K562 (cell line): ENCODE data around the gene NR2F2. TPM values are rescaled to one million over a fixed set of nuclear protein-coding genes. Genes with fewer than 3 reads are reported as not detected.

Source experiments
- ATAC-seq: fragments of 200-7000 bp; cut with Tn5 transposase; 3 replicates; pipeline ENCODE4 v1.9.1; 2020; ENCODE audit warnings: moderate library complexity
- BruUV-seq: library from RNA; stranded (reverse); fragments of 400-500 nt; replicated peaks from 2 replicates; lab custom pipeline; 2021; lab: Mats Ljungman, UMichigan
- CTCF ChIA-PET: fragments of 300-600 bp; formaldehyde crosslinking; extraction: SDS; loops from one replicate; lab custom pipeline; 2021; ENCODE audit warnings: low intra/inter-chr PET ratio; lab: Yijun Ruan, JAX
- POLR2A ChIA-PET: fragments of 300-600, 350-650 bp; sonication (Branson Sonifier 250); formaldehyde crosslinking; extraction: SDS; loops from one replicate; lab custom pipeline; 2021; ENCODE audit warnings: antibody characterized with exemption, inconsistent platforms; lab: Yijun Ruan, JAX
- DNase-seq, 4 experiments: peaks; one replicate each; pipeline versions ENCODE4 v3.0.0 to v3.0.0-alpha.2; 2011 to 2018; ENCODE audit warnings: low spot score in 3 of 4, mixed read lengths in 3 of 4; ENCODE audit errors: extremely low read depth in 1 of 4
- FAIRE-seq: peaks from 2 replicates; lab custom pipeline; 2011; peaks lifted over from hg19 to GRCh38; lab: Jason Lieb, UNC
- H2AFZ ChIP-seq: 2 replicates; pipeline ENCODE4 v1.6.0; 2011; ENCODE audit warnings: low read depth, low read length, control low read depth, inconsistent platforms
- H3K27ac ChIP-seq: fragments of 200-600 bp; 3 replicates; pipeline ENCODE4 v1.8.0; 2011; ENCODE audit warnings: low read depth, mild to moderate bottlenecking, control low read depth, inconsistent platforms, low read length, moderate library complexity, mixed read lengths; ENCODE audit errors: extremely low read depth
- H3K27me3 ChIP-seq, 2 experiments: fragments of 300-600 bp in 1 of 2; 2 replicates in 1 of 2; 3 replicates in 1 of 2; pipeline versions ENCODE4 v1.6.0 to v1.8.0; 2011; ENCODE audit warnings: inconsistent platforms in 2 of 2, low read length in 2 of 2, mild to moderate bottlenecking in 1 of 2, mixed read lengths in 1 of 2, moderate library complexity in 1 of 2; ENCODE audit not compliant: control insufficient read depth in 2 of 2, insufficient read depth in 2 of 2
- H3K36me3 ChIP-seq: fragments of 300-600 bp; 3 replicates; pipeline ENCODE4 v1.8.0; 2011; ENCODE audit warnings: mild to moderate bottlenecking, low read length, inconsistent platforms; ENCODE audit not compliant: control insufficient read depth, insufficient read depth
- H3K4me1 ChIP-seq, 2 experiments: fragments of 200-600 bp in 1 of 2; replicated peaks in 1 of 2; 2 replicates in 1 of 2; 3 replicates in 1 of 2; pipeline versions ENCODE4 v1.5.1 to v1.8.0; 2011; ENCODE audit warnings: inconsistent platforms in 2 of 2, low read length in 2 of 2, mild to moderate bottlenecking in 1 of 2, mixed read lengths in 1 of 2, moderate library complexity in 1 of 2; ENCODE audit not compliant: control insufficient read depth in 2 of 2, insufficient read depth in 2 of 2
- H3K4me2 ChIP-seq: 2 replicates; pipeline ENCODE4 v1.6.1; 2011; ENCODE audit warnings: low read length, control low read depth, inconsistent platforms, mixed read lengths; ENCODE audit not compliant: insufficient read depth
- H3K4me3 ChIP-seq: fragments of 200-600 bp; sonication (generic), shearing (Covaris generic); 2 replicates; pipeline ENCODE4 v1.5.1; 2016; ENCODE audit warnings: control low read depth, inconsistent platforms
- H3K79me2 ChIP-seq: fragments of 200-600 bp; 3 replicates; pipeline ENCODE4 v1.8.0; 2011; ENCODE audit warnings: low read length, inconsistent platforms; ENCODE audit not compliant: control insufficient read depth, insufficient read depth
- H3K9ac ChIP-seq, 2 experiments: 2 replicates each; pipeline versions ENCODE4 v1.6.0 to v1.6.1; 2011; ENCODE audit warnings: low read depth in 2 of 2, low read length in 2 of 2, control low read depth in 1 of 2, inconsistent platforms in 1 of 2, mild to moderate bottlenecking in 1 of 2, mixed read lengths in 1 of 2; ENCODE audit not compliant: insufficient read depth in 1 of 2
- H3K9me1 ChIP-seq: one replicate; pipeline ENCODE4 v1.6.0; 2011; ENCODE audit warnings: inconsistent platforms, mild to moderate bottlenecking, low read length, moderate library complexity; ENCODE audit not compliant: control insufficient read depth, insufficient read depth
- H3K9me3 ChIP-seq: replicated peaks from 2 replicates; pipeline ENCODE4 v1.5.1; 2011; ENCODE audit warnings: low read depth, low read length, inconsistent platforms; ENCODE audit not compliant: control insufficient read depth, insufficient read depth
- H4K20me1 ChIP-seq: replicated peaks from 2 replicates; pipeline ENCODE4 v1.6.1; 2011; ENCODE audit warnings: low read length, inconsistent platforms, mixed read lengths; ENCODE audit not compliant: control insufficient read depth, insufficient read depth
- BCOR ChIP-seq: fragments of 450-650 bp; IDR thresholded peaks from 2 replicates; pipeline ENCODE4 v1.6.1; 2016
- CHD2 ChIP-seq: IDR thresholded peaks from 2 replicates; pipeline ENCODE4 v1.6.1; 2011; ENCODE audit warnings: low read depth, low read length
- CXXC5 ChIP-seq: fragments of 250-450 bp; sonication (Bioruptor Pico); IDR thresholded peaks from 2 replicates; pipeline ENCODE4 v1.8.0; 2022; ENCODE audit warnings: inconsistent platforms, mild to moderate bottlenecking, moderate library complexity
- JUNB ChIP-seq: fragments of 450-650 bp; formaldehyde crosslinking; conservative IDR thresholded peaks from 2 replicates; pipeline ENCODE4 v1.4.0; 2020; ENCODE audit warnings: mild to moderate bottlenecking
- LARP7 ChIP-seq: fragments of 450-650 bp; IDR thresholded peaks from 2 replicates; pipeline ENCODE4 v1.6.1; 2016
- NR4A1 ChIP-seq, 2 experiments: fragments of 250-450 bp in 1 of 2; fragments of 450-650 bp in 1 of 2; sonication (Bioruptor Pico) in 1 of 2; IDR thresholded peaks; 2 replicates each; pipeline versions ENCODE4 v1.4.0 to v1.6.1; 2016 to 2020; ENCODE audit warnings: mild to moderate bottlenecking in 2 of 2, missing compliant biosample characterization in 1 of 2, missing genetic modification characterization in 1 of 2, moderate library complexity in 1 of 2
- NRF1 ChIP-seq, 2 experiments: fragments of 450-650 bp; IDR thresholded peaks in 1 of 2; conservative IDR thresholded peaks in 1 of 2; 2 replicates each; pipeline ENCODE4 v1.6.1; 2014; ENCODE audit warnings: mild to moderate bottlenecking in 2 of 2
- RBFOX2 ChIP-seq: fragments of 200-400 bp; formaldehyde crosslinking; IDR thresholded peaks from 2 replicates; pipeline ENCODE4 v1.6.1; 2017; ENCODE audit warnings: low read depth, mild to moderate bottlenecking, low read length, moderate library complexity
- SOX6 ChIP-seq: fragments of 450-650 bp; IDR thresholded peaks from 2 replicates; pipeline ENCODE4 v1.6.1; 2014; ENCODE audit warnings: mild to moderate bottlenecking
- TARDBP ChIP-seq: fragments of 450-650 bp; IDR thresholded peaks from 2 replicates; pipeline ENCODE4 v1.6.1; 2016
- XRCC4 ChIP-seq: IDR thresholded peaks from one replicate; pipeline ENCODE4 v1.6.1; 2011; ENCODE audit not compliant: insufficient read depth, insufficient read length; ENCODE audit errors: extremely low read depth
- ZBTB17 ChIP-seq: fragments of 450-650 bp; formaldehyde crosslinking; IDR thresholded peaks from 2 replicates; pipeline ENCODE4 v1.4.0; 2020; ENCODE audit warnings: mild to moderate bottlenecking
- ZNF174 ChIP-seq: fragments of 250-450 bp; sonication (Bioruptor Pico); IDR thresholded peaks from 2 replicates; pipeline ENCODE4 v1.4.0; 2020; ENCODE audit warnings: mild to moderate bottlenecking
- ZNF217 ChIP-seq: sonication (generic); formaldehyde crosslinking; IDR thresholded peaks from 2 replicates; pipeline ENCODE4 v1.8.0; 2022; ENCODE audit warnings: mild to moderate bottlenecking, missing genetic modification reagents
- ZNF561 ChIP-seq: fragments of 450-650 bp; formaldehyde crosslinking; conservative IDR thresholded peaks from 2 replicates; pipeline ENCODE4 v1.4.0; 2020; ENCODE audit warnings: mild to moderate bottlenecking, moderate library complexity
- WGBS: fragments of 100-300 bp; shearing (Covaris generic); methylation state at CpG from one replicate; pipeline ENCODE4 v1.1.6; 2016; ENCODE audit warnings: low coverage, mixed read lengths; ENCODE audit not compliant: insufficient coverage; ENCODE audit errors: missing lambda C conversion rate; 5-methylcytosine and 5-hydroxymethylcytosine counted together
- in situ Hi-C: fragments of 300-500 bp; cut with MboI; formaldehyde crosslinking; loops from 4 replicates; pipeline ENCODE4 v1.15.0; 2018; ENCODE audit warnings: inconsistent platforms, mixed read lengths
- intact Hi-C: fragments of 100-400 bp; cut with micrococcal nuclease; formaldehyde crosslinking; loops from 2 replicates; pipeline ENCODE4 v1.14.2; 2022
- polyA plus RNA-seq, 8 experiments: library from polyadenylated mRNA; depleted of rRNA in 4 of 8; stranded (reverse) in 5 of 8; unstranded in 3 of 8; fragments of >200 nt; fragmentation: Nextera tagmentation in 2 of 8; fragmentation: Illumina TruSeq in 1 of 8; extraction: Ambion mirVana in 2 of 8; extraction: Trizol in 1 of 8; gene quantifications; 2 replicates each; pipeline versions ENCODE4 v1.2.1 to v1.2.3, GENCODE V29; 2011 to 2014; ENCODE audit warnings: inconsistent platforms in 1 of 8, missing spikeins in 1 of 8
- total RNA-seq, 7 experiments: library from RNA; depleted of rRNA in 6 of 7; stranded (reverse); fragments of >200 nt in 6 of 7; fragmentation: Illumina TruSeq in 2 of 7; extraction: Trizol in 2 of 7; gene quantifications; 2 replicates each; pipeline versions ENCODE4 v1.2.1 to v1.2.3, GENCODE V29; 2011 to 2021; ENCODE audit warnings: low replicate concordance in 1 of 7
- TF ChIP-seq, protein P1 (sequence below): sonication (generic); formaldehyde crosslinking; IDR thresholded peaks from 2 replicates; pipeline ENCODE4 v1.8.1; 2023; ENCODE audit warnings: mild to moderate bottlenecking, missing genetic modification reagents
- TF ChIP-seq, protein P2 (sequence below): sonication (generic); IDR thresholded peaks from 2 replicates; pipeline ENCODE4 v1.6.1; 2016
- TF ChIP-seq, protein P3 (sequence below): sonication (generic); formaldehyde crosslinking; IDR thresholded peaks from 2 replicates; pipeline ENCODE4 v1.8.0; 2022; ENCODE audit warnings: mild to moderate bottlenecking, missing genetic modification reagents
- TF ChIP-seq, protein P4 (sequence below): sonication (generic); formaldehyde crosslinking; IDR thresholded peaks from 2 replicates; pipeline ENCODE4 v1.8.1; 2023; ENCODE audit warnings: mild to moderate bottlenecking, missing genetic modification reagents

The NR2F2 gene
- total and polyA plus RNA-seq, 9 of the 15 experiments (the other 6 are each of a cell fraction or from before 2014, with no cell fraction given) = 6.0 to 51.8 (median 11.1) TPM

DNA sequence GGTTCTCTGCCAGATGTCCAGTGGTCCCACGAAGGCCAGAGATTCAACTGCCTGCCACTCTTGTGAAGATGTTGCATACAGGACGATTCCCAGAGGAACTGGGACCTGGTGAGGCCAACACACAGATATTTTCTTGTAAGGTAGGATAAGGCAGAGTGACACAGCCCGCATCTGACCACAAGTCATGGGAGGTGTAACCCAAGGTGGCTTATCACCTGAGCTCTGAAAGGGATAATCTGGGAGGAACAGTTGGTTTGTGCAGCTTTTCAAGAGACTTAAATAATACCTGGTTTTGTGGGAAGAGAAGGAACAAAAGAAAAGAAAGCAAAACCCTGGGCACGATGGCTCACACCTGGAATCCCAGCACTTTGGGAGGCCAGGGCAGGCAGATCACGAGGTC is 39.8 kb upstream of the NR2F2 start:
- no peaks in the 10 kb centered on the region for H3K27me3 ChIP-seq
- POLR2A ChIA-PET = interaction anchor here (0.6 to 0.7 kb wide), 3 partner anchors 22 to 893 kb away, joined by 3 read pairs; no protein-coding TSS in a partner anchor
- no peak overlapping the region for H3K4me3 ChIP-seq
- in situ Hi-C loops (no loop called here), intact Hi-C loops (no loop called here)
- no peak overlapping the region for H3K27ac ChIP-seq
- H3K9me1 ChIP-seq = no peaks in the 10 kb centered on the region
- peak overlapping the region; percentile 76 for H2AFZ ChIP-seq
- H3K9ac ChIP-seq = peak overlapping the region in 1 of 2 experiments; percentile 70; a peak in 2 of 4 replicates
- no peaks in the 10 kb centered on the region for H3K9me3 ChIP-seq
- peaks cover 9 to 14% of the 10 kb centered on the region in 2 experiments for H3K4me1 ChIP-seq
- FAIRE-seq = peak; percentile 80
- no TSS peak for BruUV-seq
- CTCF ChIA-PET = no interaction called here
- no peaks in the 10 kb centered on the region; the same call in 1 of the 3 replicates for H3K36me3 ChIP-seq
- ATAC-seq = peak; percentile 86
- no peaks in the 10 kb centered on the region for H4K20me1 ChIP-seq
- 3% methylated on average over 5 of the region's 5 CpGs for WGBS
- H3K4me2 ChIP-seq = peak overlapping the region; percentile 71
- H3K79me2 ChIP-seq = no peaks in the 10 kb centered on the region
- peak; percentile 31 to 76 (median 44) for DNase-seq
- TF ChIP-seq NRF1 (conservative IDR thresholded peaks at IDR 0.05 in 1 of 2, IDR thresholded peaks at IDR 0.05 in 1 of 2) (no peak), ZBTB17 (no peak), RBFOX2 (no peak), LARP7 (no peak), CHD2 (no peak), NR4A1 (CRISPR knock-in tag; IDR thresholded peaks at IDR 0.05) (no peak), NR4A1 (tag; IDR thresholded peaks at IDR 0.05) (no peak), ZNF217 (CRISPR knock-in tag) (no peak), TARDBP (no peak), ZNF561 (no peak), ZNF174 (no peak), CXXC5 (CRISPR knock-in tag) (0 out of 2 replicates have a peak, but pooled peaks have one; percentile 39), SOX6 (peak; percentile 39), BCOR (no peak), JUNB (CRISPR knock-in tag) (no peak), XRCC4 (no peak)
- TF ChIP-seq, protein P1, sequence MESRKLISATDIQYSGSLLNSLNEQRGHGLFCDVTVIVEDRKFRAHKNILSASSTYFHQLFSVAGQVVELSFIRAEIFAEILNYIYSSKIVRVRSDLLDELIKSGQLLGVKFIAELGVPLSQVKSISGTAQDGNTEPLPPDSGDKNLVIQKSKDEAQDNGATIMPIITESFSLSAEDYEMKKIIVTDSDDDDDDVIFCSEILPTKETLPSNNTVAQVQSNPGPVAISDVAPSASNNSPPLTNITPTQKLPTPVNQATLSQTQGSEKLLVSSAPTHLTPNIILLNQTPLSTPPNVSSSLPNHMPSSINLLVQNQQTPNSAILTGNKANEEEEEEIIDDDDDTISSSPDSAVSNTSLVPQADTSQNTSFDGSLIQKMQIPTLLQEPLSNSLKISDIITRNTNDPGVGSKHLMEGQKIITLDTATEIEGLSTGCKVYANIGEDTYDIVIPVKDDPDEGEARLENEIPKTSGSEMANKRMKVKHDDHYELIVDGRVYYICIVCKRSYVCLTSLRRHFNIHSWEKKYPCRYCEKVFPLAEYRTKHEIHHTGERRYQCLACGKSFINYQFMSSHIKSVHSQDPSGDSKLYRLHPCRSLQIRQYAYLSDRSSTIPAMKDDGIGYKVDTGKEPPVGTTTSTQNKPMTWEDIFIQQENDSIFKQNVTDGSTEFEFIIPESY (CRISPR knock-in tag) = no peak
- TF ChIP-seq, protein P2, sequence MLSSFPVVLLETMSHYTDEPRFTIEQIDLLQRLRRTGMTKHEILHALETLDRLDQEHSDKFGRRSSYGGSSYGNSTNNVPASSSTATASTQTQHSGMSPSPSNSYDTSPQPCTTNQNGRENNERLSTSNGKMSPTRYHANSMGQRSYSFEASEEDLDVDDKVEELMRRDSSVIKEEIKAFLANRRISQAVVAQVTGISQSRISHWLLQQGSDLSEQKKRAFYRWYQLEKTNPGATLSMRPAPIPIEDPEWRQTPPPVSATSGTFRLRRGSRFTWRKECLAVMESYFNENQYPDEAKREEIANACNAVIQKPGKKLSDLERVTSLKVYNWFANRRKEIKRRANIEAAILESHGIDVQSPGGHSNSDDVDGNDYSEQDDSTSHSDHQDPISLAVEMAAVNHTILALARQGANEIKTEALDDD = peak; percentile 48; the same call in 1 of the 2 replicates
- TF ChIP-seq, protein P3, sequence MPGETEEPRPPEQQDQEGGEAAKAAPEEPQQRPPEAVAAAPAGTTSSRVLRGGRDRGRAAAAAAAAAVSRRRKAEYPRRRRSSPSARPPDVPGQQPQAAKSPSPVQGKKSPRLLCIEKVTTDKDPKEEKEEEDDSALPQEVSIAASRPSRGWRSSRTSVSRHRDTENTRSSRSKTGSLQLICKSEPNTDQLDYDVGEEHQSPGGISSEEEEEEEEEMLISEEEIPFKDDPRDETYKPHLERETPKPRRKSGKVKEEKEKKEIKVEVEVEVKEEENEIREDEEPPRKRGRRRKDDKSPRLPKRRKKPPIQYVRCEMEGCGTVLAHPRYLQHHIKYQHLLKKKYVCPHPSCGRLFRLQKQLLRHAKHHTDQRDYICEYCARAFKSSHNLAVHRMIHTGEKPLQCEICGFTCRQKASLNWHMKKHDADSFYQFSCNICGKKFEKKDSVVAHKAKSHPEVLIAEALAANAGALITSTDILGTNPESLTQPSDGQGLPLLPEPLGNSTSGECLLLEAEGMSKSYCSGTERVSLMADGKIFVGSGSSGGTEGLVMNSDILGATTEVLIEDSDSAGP = no peak
- TF ChIP-seq, protein P4, sequence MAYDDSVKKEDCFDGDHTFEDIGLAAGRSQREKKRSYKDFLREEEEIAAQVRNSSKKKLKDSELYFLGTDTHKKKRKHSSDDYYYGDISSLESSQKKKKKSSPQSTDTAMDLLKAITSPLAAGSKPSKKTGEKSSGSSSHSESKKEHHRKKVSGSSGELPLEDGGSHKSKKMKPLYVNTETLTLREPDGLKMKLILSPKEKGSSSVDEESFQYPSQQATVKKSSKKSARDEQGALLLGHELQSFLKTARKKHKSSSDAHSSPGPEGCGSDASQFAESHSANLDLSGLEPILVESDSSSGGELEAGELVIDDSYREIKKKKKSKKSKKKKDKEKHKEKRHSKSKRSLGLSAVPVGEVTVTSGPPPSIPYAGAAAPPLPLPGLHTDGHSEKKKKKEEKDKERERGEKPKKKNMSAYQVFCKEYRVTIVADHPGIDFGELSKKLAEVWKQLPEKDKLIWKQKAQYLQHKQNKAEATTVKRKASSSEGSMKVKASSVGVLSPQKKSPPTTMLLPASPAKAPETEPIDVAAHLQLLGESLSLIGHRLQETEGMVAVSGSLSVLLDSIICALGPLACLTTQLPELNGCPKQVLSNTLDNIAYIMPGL (CRISPR knock-in tag) = no peak
